ENCODE measurements around the gene DDX56. TPM values are rescaled to one million over a fixed set of nuclear protein-coding genes. Genes with fewer than 3 reads are reported as not detected.

The DDX56 gene
- total RNA-seq = 41.9 and 47.3 TPM in 2 replicates

DNA sequence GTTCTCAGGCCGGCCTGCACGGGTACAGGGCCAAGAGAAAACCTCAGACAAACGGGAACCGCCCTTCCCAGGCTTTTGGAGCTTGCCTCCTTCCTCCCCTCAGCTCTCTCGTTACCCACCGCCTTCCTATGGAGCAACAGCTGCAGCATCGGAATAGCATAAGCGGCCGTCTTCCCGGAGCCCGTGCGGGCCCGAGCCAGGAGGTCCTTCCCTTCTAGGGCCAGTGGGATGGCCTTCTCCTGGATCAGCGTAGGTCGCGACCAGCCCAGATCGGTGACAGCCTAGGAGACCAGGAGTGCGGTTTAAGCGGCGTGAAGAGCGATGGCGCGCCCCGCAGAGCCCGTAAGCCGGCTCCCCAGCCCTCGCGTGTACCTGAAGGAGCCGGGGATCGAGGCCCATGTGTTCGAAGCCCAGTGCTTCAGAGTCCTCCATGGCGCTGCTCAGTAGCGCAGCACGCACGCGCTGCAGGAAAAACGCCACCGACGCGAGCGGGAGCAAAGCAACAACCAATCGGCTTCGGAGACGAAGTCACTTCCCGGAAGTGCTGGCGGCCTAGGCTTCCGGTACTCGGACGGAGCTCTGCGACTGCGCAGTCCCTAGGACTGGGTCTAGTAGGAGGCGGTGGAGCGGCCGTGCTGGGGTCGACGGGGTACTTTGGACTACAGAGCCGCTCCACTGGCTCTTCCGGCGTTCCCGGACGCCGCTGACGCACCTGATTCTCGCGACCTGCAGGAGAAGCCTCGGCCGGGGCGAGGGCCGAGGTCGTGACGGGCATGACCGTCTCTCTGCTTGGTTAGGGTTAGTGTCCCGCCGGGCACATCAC is at the start of gene DDX56:
Gene DDX56, minus strand, starts transcription at position 445 of the 823 bp plus-strand sequence. Its CDS starts 13 bp downstream, at position 432.

DNA sequence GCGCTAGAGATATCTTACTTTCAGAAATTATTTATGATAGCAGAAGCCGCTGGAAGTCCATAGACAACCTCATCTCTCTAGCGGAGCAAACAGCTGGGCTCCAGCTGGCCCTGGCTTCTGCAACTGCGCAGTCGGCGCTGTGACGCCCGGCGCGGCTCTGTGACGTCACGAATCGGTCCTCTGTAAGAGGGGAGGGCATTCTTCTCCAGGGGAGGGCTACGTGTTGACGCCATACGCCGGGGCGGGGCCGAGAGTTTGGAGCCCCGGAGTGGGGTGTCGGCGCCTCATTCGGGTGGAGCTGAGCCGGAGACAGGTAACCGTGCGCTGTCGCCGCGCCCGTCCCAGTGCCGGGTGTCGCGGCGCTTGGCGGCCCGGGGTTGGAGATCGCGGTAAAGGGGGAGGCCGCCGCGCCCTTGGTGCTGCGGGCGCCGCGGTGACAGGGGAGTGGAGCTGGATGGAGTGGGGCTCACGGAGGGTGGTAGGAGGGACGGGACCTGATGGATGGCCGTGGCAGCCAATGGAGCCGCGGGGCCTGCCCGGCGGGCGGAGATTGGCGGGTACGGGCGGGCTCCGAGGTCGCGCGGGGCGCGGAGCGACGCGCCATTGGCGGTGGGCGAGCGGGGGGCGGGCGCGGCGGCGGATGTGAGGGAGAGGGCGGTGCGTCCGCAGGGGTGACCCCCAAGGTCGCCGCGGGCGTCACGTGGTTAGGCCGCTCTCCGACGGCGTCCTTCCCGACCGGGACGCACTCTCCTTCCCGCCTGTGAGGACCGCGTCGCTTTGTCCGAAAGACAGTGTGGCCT is 32.8 kb upstream of the DDX56 start, which contains the start of gene OGDH:
Gene OGDH, plus strand, starts transcription at position 287 of the 800 bp plus-strand sequence. CDS start 17,717 bp downstream, outside the sequence.

DNA sequence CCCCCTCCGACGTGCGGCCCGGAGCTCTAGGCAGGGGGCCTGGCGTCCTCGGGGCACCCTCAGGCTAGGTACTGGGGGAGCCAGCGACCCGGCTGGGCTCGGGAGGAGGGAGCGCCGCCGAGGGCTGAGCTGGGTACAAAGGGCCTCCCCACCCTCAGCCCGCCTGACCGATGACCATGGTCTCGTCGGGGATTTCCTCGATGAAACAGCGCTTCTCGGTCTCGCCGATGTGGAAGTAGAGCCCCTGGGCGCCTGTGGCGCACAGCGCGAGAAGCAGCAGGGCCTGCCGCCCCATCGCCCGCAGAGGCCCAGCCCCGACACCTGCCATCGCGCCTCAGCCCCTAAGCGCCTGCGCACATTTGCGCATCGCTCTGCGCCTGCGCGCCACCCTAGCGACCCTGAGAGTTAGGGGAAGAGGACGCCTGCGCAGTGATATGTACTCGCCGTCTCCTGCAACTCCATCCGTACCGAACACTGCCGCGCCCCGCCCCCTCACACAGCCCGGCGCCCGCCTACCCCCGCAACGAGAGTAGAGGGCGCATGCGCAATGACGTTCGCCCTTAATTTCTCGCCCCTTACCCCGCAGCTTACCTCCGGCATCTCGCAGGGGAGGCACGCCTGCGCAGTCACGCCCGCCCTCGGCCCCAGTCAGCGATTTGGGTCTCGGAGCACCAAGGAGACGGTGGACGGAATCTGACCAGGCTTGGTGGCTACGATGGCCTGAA is 8.3 kb upstream of the DDX56 start, which contains the start of gene TMED4:
Gene TMED4, minus strand, starts transcription at position 353 of the 725 bp plus-strand sequence. Its CDS starts 25 bp downstream, at position 328.

GRCh38 chr7:44541028-44541869 is 32.5 kb downstream of the DDX56 start, which contains the start of gene NPC1L1:
TSS of gene NPC1L1 (minus strand) at chr7:44541330. CDS start at chr7:44541259, 71 bp downstream.

Other genes with a start within 250 kb of the DDX56 start
- gene CAMK2B, start 248.3 kb downstream of the DDX56 start, total RNA-seq = 0.26 and 0.63 TPM in 2 replicates
- gene NUDCD3, start 83.2 kb downstream of the DDX56 start, total RNA-seq = 113 and 176 TPM in 2 replicates
- 0.07 and 0.13 TPM in 2 replicates for gene NPC1L1, start 32.6 kb downstream of the DDX56 start, total RNA-seq
- 106 and 121 TPM in 2 replicates for gene TMED4, start 8.3 kb upstream of the DDX56 start, total RNA-seq
- gene OGDH, start 32.7 kb upstream of the DDX56 start, total RNA-seq = 114 and 138 TPM in 2 replicates
- gene ZMIZ2, start 174.9 kb upstream of the DDX56 start, total RNA-seq = 13.1 and 24.3 TPM in 2 replicates
- 1,313 and 1,554 TPM in 2 replicates for gene PPIA, start 222.8 kb upstream of the DDX56 start, total RNA-seq

Measured in smooth muscle cell of the pulmonary artery (primary cell).